ENCODE measurements around the gene NID2. TPM values are rescaled to one million over a fixed set of nuclear protein-coding genes. Genes with fewer than 3 reads are reported as not detected.

NID2 gene
- total RNA-seq, 2 experiments from 2014 or later, result 0.30 to 0.33 TPM

- no peak for DNase-seq
- H3K9me3 Mint-ChIP-seq, result no peaks in the 10 kb centered on the region
- peaks cover 2% of the 10 kb centered on the region for H3K4me1 Mint-ChIP-seq
- no peak overlapping the region for H3K27ac Mint-ChIP-seq
- peaks cover 3% of the 10 kb centered on the region for H3K27me3 Mint-ChIP-seq
- POLR2A ChIA-PET, result no interaction called here
- H3K36me3 Mint-ChIP-seq (ENCODE audit: low read depth), result no peaks in the 10 kb centered on the region
- H3K4me3 Mint-ChIP-seq, result no peak overlapping the region
- CTCF ChIA-PET, result interaction anchor here (0.6 kb wide), 1 partner anchor 1492 kb away, joined by 3 read pairs; no protein-coding TSS in a partner anchor
Measured at GRCh38 chr14:52046376-52046917, 22.4 kb downstream of the NID2 start.

- no peak overlapping the region for H3K27ac Mint-ChIP-seq
- no peaks in the 10 kb centered on the region for H3K36me3 Mint-ChIP-seq (ENCODE audit: low read depth)
- DNase-seq, result no peak
- CTCF ChIA-PET, result interaction anchor here (1.2 kb wide), 1 partner anchor 24 kb away, joined by 4 read pairs; no protein-coding TSS in a partner anchor
- peaks cover 2% of the 10 kb centered on the region for H3K4me1 Mint-ChIP-seq
- H3K9me3 Mint-ChIP-seq, result no peaks in the 10 kb centered on the region
- peaks cover 3% of the 10 kb centered on the region for H3K27me3 Mint-ChIP-seq
- POLR2A ChIA-PET, result no interaction called here
- no peak overlapping the region for H3K4me3 Mint-ChIP-seq
Measured at GRCh38 chr14:52044791-52045522, 23.9 kb downstream of the NID2 start.

DNA sequence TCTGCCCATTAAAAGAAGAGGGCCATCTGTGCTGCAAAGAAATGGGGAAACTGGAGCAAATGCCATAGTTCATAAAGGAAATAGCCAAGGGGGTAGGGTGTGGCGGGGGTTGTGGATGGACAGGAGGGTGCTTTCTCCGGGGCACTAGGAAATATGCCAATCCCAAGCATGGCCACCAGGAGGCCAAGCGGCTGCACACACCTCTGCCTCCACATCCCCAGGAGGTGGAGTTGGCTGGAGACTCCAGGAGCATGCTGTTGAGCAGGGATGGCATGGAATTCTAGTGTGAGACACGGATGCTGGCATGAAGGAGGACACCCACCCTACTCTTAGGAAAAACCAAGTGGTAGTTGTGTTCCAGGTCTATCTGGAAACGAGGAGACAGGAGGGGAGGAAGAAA lies 25.2 kb downstream of the NID2 start:
- CTCF ChIA-PET, result interaction anchor here (0.7 to 1.4 kb wide), 3 partner anchors 22 to 223 kb away, joined by 3 to 4 read pairs (median 3); no protein-coding TSS in a partner anchor
- no peaks in the 10 kb centered on the region for H3K36me3 Mint-ChIP-seq (ENCODE audit: low read depth)

GRCh38 chr14:52042371-52043289 lies 26.2 kb downstream of the NID2 start:
- Mint-ChIP-seq H3K4me1 (peaks cover 2% of the 10 kb centered on the region), H3K4me3 (no peak overlapping the region), H3K27me3 (peaks cover 6% of the 10 kb centered on the region), H3K27ac (no peak overlapping the region), H3K36me3 (ENCODE audit: low read depth) (no peaks in the 10 kb centered on the region), H3K9me3 (no peaks in the 10 kb centered on the region)
- POLR2A ChIA-PET, result no interaction called here
- no peak for DNase-seq
- CTCF ChIA-PET, result interaction anchor here (1.4 kb wide), 1 partner anchor 23 kb away, joined by 3 read pairs; no protein-coding TSS in a partner anchor

More for the DNA sequence above, 25.2 kb downstream of the NID2 start:
- peak; percentile 30 for DNase-seq
- H3K27ac Mint-ChIP-seq, result no peak overlapping the region
- no peaks in the 10 kb centered on the region for H3K9me3 Mint-ChIP-seq
- POLR2A ChIA-PET, result no interaction called here
- peaks cover 3% of the 10 kb centered on the region for H3K27me3 Mint-ChIP-seq
- no peak overlapping the region for H3K4me3 Mint-ChIP-seq
- peaks cover 2% of the 10 kb centered on the region for H3K4me1 Mint-ChIP-seq

GRCh38 chr14:52040598-52040997 lies 28.3 kb downstream of the NID2 start:
- DNase-seq, result no peak
- H3K36me3 Mint-ChIP-seq (ENCODE audit: low read depth), result no peaks in the 10 kb centered on the region
- ChIA-PET CTCF (no interaction called here), POLR2A (no interaction called here)
- no peak overlapping the region for H3K27ac Mint-ChIP-seq
- peaks cover 2% of the 10 kb centered on the region for H3K4me1 Mint-ChIP-seq
- H3K27me3 Mint-ChIP-seq, result peaks cover 6% of the 10 kb centered on the region
- peaks cover 3% of the 10 kb centered on the region for H3K9me3 Mint-ChIP-seq
- no peak overlapping the region for H3K4me3 Mint-ChIP-seq

DNA sequence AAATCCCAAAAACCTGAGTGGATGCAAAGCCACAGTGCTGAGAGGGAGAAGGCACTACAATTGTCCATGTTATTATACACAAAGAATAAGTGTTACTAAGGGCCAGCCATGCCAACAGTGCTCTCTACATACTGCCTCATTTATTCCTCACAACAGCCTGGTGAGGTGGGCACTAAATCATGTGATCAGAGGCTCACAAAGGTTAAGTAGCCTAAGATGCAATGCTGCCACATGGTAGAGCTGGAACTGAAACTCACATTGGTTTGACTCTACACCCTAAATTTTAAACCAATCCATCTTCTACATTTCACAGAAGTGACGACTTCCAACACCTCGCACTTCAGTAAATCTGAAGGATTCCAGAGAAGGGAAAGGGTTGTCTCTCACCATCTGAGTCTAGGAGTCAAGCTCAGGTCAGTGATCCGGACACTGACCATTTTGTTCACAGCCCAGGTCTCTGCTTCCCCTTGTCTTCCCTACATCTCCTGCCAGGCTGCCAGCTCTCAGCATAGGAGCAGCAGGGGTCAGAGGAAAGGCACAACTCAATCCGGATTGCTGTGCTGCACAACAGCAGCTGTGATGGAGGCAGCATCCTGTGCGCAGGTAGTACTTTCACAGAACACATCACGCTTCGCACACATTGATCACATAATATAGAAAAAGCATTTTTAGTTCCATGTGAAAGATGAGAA lies 29.6 kb downstream of the NID2 start:
- Mint-ChIP-seq H3K4me1 (peaks cover 2% of the 10 kb centered on the region), H3K27ac (no peak overlapping the region), H3K36me3 (ENCODE audit: low read depth) (no peaks in the 10 kb centered on the region), H3K4me3 (no peak overlapping the region), H3K27me3 (peaks cover 12% of the 10 kb centered on the region), H3K9me3 (peaks cover 3% of the 10 kb centered on the region)
- CTCF ChIA-PET, result no interaction called here
- no peak for DNase-seq
- POLR2A ChIA-PET, result no interaction called here

GRCh38 chr14:52033101-52033642 lies 35.7 kb downstream of the NID2 start:
- Mint-ChIP-seq H3K9me3 (peaks cover 3% of the 10 kb centered on the region), H3K4me3 (no peak overlapping the region), H3K27ac (no peak overlapping the region), H3K36me3 (ENCODE audit: low read depth) (no peaks in the 10 kb centered on the region), H3K27me3 (peaks cover 20% of the 10 kb centered on the region), H3K4me1 (no peaks in the 10 kb centered on the region)
- CTCF ChIA-PET, result no interaction called here
- POLR2A ChIA-PET, result no interaction called here
- no peak for DNase-seq

GRCh38 chr14:52032204-52032801 lies 36.6 kb downstream of the NID2 start:
- Mint-ChIP-seq H3K4me3 (no peak overlapping the region), H3K4me1 (no peaks in the 10 kb centered on the region), H3K36me3 (ENCODE audit: low read depth) (no peaks in the 10 kb centered on the region), H3K9me3 (peaks cover 3% of the 10 kb centered on the region), H3K27me3 (peaks cover 19% of the 10 kb centered on the region), H3K27ac (no peak overlapping the region)
- CTCF ChIA-PET, result no interaction called here
- POLR2A ChIA-PET, result no interaction called here
- no peak for DNase-seq

DNA sequence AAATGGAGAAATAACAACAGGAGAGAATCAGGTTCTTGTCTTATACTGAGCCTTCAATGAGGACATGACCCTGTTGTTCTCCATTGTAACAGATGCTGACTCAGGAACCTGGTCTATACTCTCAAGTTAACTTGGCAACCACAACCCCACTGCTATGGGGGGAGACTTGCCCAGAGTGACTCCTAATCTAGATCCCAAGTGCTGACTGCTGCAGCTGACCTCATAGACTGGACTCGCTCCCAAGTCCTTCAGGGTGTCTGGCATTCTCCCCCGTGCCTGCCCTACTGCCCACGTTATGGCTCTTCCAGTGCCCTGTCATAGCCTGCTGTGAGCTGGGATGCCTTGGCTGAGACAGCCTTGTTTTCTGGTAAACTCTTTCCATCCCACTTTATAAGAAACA lies 37.1 kb downstream of the NID2 start:
- H3K4me3 Mint-ChIP-seq, result no peak overlapping the region
- H3K27ac Mint-ChIP-seq, result no peak overlapping the region
- POLR2A ChIA-PET, result no interaction called here
- no peaks in the 10 kb centered on the region for H3K36me3 Mint-ChIP-seq (ENCODE audit: low read depth)
- H3K9me3 Mint-ChIP-seq, result peaks cover 3% of the 10 kb centered on the region
- H3K27me3 Mint-ChIP-seq, result peaks cover 19% of the 10 kb centered on the region
- no peak for DNase-seq
- CTCF ChIA-PET, result no interaction called here
- H3K4me1 Mint-ChIP-seq, result no peaks in the 10 kb centered on the region

DNA sequence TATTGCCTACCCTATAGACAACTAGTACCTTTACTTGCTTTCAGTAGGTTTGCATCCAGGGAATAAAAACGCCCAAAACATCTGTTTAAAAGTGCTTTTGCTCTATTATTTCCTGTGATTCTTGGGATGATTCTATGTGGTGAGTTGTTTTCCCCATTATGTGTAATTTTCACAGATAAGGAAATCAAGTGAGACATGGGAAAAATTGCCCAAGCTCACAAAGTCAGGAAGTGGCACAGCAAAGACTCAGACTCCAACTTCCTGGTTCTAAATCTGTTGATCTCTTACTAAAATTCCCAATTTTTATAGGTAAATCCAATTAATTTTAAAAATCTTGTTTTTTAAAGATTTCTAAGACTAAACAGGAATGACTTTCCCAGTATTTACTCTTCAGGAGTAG lies 39.0 kb downstream of the NID2 start:
- Mint-ChIP-seq H3K27ac (no peak overlapping the region), H3K4me1 (no peaks in the 10 kb centered on the region), H3K4me3 (no peak overlapping the region), H3K36me3 (ENCODE audit: low read depth) (peaks cover 2% of the 10 kb centered on the region), H3K9me3 (no peaks in the 10 kb centered on the region), H3K27me3 (peaks cover 15% of the 10 kb centered on the region)
- no peak for DNase-seq
- ChIA-PET CTCF (no interaction called here), POLR2A (no interaction called here)

DNA sequence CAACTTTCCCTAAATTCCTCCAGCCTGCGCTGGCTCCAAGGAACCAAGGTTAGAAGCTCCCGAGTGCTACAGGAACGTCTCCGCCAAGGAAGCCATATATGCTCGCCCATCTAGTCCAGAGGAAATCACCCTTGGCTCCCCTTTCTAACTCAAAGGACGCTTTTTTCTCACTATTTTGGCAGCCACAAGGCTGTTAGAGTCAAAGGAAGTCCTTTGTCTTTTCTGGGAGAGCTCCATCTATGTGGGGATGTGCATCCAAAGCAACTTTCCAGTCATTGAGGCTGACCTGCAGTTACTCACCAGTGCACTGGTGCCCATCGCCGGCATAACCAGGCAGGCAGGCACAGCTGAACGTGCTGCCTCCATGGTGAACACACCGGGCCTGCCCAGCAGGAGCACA lies 42.0 kb downstream of the NID2 start:
- POLR2A ChIA-PET, result no interaction called here
- CTCF ChIA-PET, result no interaction called here
- Mint-ChIP-seq H3K4me1 (peaks cover 12% of the 10 kb centered on the region), H3K9me3 (peaks cover 12% of the 10 kb centered on the region), H3K27ac (no peak overlapping the region), H3K4me3 (no peak overlapping the region), H3K27me3 (peaks cover 7% of the 10 kb centered on the region), H3K36me3 (ENCODE audit: low read depth) (peaks cover 6% of the 10 kb centered on the region)
- DNase-seq, result no peak

DNA sequence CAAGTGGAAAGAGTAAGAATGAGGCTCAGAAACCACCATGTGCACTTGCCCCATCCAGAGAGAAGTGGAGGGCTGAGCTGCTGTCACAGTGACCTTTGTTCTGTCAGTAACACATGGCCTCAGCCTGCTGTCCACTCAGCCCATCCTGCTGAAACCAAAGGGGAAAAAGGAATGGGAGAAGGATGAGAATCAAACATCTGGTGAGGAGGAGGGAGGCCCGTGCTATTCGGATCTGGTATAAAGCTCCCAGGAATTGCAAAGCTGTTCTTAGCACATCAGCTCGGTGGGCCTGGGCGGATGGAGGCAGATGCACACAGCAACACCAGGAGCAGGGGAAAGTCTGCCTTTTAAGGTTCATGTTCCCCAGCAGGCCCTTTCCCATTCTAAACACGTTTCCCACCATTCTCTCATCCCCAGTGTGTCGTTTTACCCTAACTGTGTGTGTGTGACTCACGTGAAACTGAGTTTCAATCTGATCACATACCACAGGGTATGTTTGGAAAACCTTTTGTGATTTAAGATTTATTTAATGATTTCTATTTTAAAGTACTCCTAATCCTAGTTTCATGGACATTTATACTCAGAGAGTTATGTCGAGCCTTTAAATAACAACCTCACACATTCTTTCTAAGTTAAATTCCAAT lies 42.7 kb downstream of the NID2 start:
- peaks cover 7% of the 10 kb centered on the region for H3K27me3 Mint-ChIP-seq
- no peak overlapping the region for H3K4me3 Mint-ChIP-seq
- DNase-seq, result no peak
- peaks cover 6% of the 10 kb centered on the region for H3K36me3 Mint-ChIP-seq (ENCODE audit: low read depth)
- ChIA-PET CTCF (no interaction called here), POLR2A (no interaction called here)
- peaks cover 20% of the 10 kb centered on the region for H3K4me1 Mint-ChIP-seq
- peaks cover 12% of the 10 kb centered on the region for H3K9me3 Mint-ChIP-seq
- no peak overlapping the region for H3K27ac Mint-ChIP-seq

All from activated CD4-positive, alpha-beta T cell treated with anti-CD3 and anti-CD28 coated beads, Interleukin-2, amount 10 ng/mL, durations not matched to agents 7 days and 5 days (primary cell).